Left ventricle myocardium inferior (tissue), 1 donor: ENCODE results near the gene FOXN1. TPM values are rescaled to one million over a fixed set of nuclear protein-coding genes. Genes with fewer than 3 reads are reported as not detected.

Experiments used
- DNase-seq: peaks from one replicate; pipeline ENCODE4 v3.0.0-alpha.2; 2020
- H3K27ac ChIP-seq: fragments of 200-600 bp; replicated peaks from 2 replicates; pipeline ENCODE4 v1.8.0; 2021
- H3K27me3 ChIP-seq: fragments of 200-600 bp; 2 replicates; pipeline ENCODE4 v1.8.0; 2021; ENCODE audit warnings: low read depth
- H3K36me3 ChIP-seq: fragments of 200-600 bp; 2 replicates; pipeline ENCODE4 v1.8.0; 2021
- H3K4me1 ChIP-seq: fragments of 200-600 bp; 2 replicates; pipeline ENCODE4 v1.8.0; 2021
- H3K4me3 ChIP-seq: fragments of 200-600 bp; 2 replicates; pipeline ENCODE4 v1.8.0; 2021; ENCODE audit warnings: mild to moderate bottlenecking, moderate library complexity
- H3K9me3 ChIP-seq: fragments of 200-600 bp; replicated peaks from 2 replicates; pipeline ENCODE4 v1.8.0; 2021
- CTCF ChIP-seq: fragments of 200-600 bp; IDR thresholded peaks from 2 replicates; pipeline ENCODE4 v1.8.0; 2021; ENCODE audit warnings: antibody characterized with exemption, mild to moderate bottlenecking, borderline replicate concordance
- intact Hi-C: fragments of 100-400 bp; cut with micrococcal nuclease; formaldehyde crosslinking; loops from one replicate; pipeline ENCODE4 v1.11.0; 2022
- total RNA-seq: library from RNA; stranded (reverse); fragmentation: NEBNext Ultra II Directional; extraction: Animal tissue kit (Norgen Biotek cat#: 25700); gene quantifications from one replicate; pipeline ENCODE4 v1.2.1, GENCODE V29; 2021
- donor health status: DM: no; HTN: yes; CAD: no; lungs with severe emphysema.

FOXN1 gene
- total RNA-seq, 1 donor from 2014 or later: not detected

GRCh38 chr17:28552176-28552999 lies 46.2 kb downstream of the FOXN1 start, which contains the start of gene UNC119:
Gene UNC119, minus strand, starts transcription at chr17:28552624. Its CDS starts 67 bp downstream, at chr17:28552557.
- TF ChIP-seq CTCF: no peak
- peak; percentile 85 for DNase-seq
- intact Hi-C loops: no loop called here

GRCh38 chr17:28553000-28553505 lies 46.9 kb downstream of the FOXN1 start:
- Histone ChIP-seq H3K27ac (peak overlapping the region; percentile 81), H3K4me3 (peak overlapping the region; percentile 96), H3K4me1 (peaks cover 53% of the 10 kb centered on the region), H3K27me3 (no peaks in the 10 kb centered on the region), H3K36me3 (peaks cover 45% of the 10 kb centered on the region), H3K9me3 (no peaks in the 10 kb centered on the region)
- intact Hi-C loops: no loop called here
- no peak for DNase-seq
- no peak for TF ChIP-seq CTCF

More at GRCh38 chr17:28552176-28552999, 46.2 kb downstream of the FOXN1 start, which contains the start of gene UNC119:
- H3K27ac ChIP-seq: peak within 1 kb of the TSS; percentile 81
- peaks cover 53% of the 10 kb centered on the region for H3K4me1 ChIP-seq
- H3K27me3 ChIP-seq: no peaks in the 10 kb centered on the region
- H3K36me3 ChIP-seq: peaks cover 39% of the 10 kb centered on the region
- H3K9me3 ChIP-seq: no peaks in the 10 kb centered on the region
- peak within 1 kb of the TSS; percentile 96 for H3K4me3 ChIP-seq

GRCh38 chr17:28554565-28554964 lies 48.4 kb downstream of the FOXN1 start:
- no peak overlapping the region for H3K27ac ChIP-seq
- H3K9me3 ChIP-seq: no peaks in the 10 kb centered on the region
- H3K4me3 ChIP-seq: no peak overlapping the region
- H3K27me3 ChIP-seq: no peaks in the 10 kb centered on the region
- intact Hi-C loops: no loop called here
- H3K36me3 ChIP-seq: peaks cover 60% of the 10 kb centered on the region
- no peak for TF ChIP-seq CTCF
- DNase-seq: no peak
- H3K4me1 ChIP-seq: peaks cover 42% of the 10 kb centered on the region

- peaks cover 64% of the 10 kb centered on the region for H3K36me3 ChIP-seq
- TF ChIP-seq CTCF: no peak
- no peaks in the 10 kb centered on the region for H3K27me3 ChIP-seq
- no peak overlapping the region for H3K27ac ChIP-seq
- intact Hi-C loops: no loop called here
- H3K4me3 ChIP-seq: no peak overlapping the region
- H3K9me3 ChIP-seq: no peaks in the 10 kb centered on the region
- DNase-seq: no peak
- H3K4me1 ChIP-seq: peaks cover 38% of the 10 kb centered on the region
These were observed 48.9 kb downstream of the FOXN1 start for GRCh38 chr17:28555022-28555421.

GRCh38 chr17:28563475-28563874 lies 57.3 kb downstream of the FOXN1 start:
- Histone ChIP-seq H3K9me3 (no peaks in the 10 kb centered on the region), H3K4me1 (peaks cover 8% of the 10 kb centered on the region), H3K27me3 (no peaks in the 10 kb centered on the region), H3K4me3 (no peak overlapping the region), H3K36me3 (peaks cover 59% of the 10 kb centered on the region), H3K27ac (no peak overlapping the region)
- no peak for DNase-seq
- intact Hi-C loops: no loop called here
- no peak for TF ChIP-seq CTCF
